ENCODE measurements around the gene RBM33.

The RBM33 gene

DNA sequence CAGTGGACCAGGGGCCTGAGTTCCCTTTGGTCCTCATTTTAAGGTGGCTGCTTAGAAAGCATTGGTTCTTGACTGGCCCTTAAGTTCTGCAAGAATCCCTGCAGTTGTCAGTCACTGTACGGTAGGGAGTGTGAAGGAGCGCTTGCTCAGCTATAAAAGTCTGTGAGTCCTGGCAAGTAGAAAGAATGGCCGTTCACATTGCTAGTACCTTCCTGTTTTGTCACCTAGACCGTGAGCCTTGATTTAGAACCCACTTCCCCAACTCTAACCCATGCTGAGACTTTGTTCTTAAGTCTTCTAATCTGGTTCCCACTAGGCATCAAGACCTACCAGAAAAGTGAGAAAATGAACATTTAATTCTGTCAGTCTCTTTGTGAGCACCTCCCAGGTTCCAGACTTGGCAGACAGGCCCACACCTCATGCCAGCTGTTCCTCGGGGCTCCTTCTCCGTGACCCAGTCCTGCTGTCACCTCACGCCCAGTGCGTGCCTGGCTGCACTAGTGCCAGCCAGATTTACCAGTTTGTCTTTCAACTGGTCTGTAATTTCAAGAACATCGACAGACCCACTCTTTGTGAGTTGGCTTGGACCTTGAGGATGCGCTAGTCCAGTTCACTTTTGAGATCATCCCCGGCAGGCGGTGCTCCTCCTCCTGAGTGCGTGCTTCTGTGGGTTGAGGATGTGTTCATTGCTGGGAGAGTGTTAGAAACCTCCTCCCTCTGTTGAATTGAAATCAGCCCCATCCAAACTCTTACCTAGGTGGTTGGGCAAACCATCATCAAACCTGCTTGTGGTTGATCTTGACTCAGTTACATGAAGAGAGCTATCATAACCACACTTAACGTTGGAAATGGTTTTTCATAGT, 89.4 kb downstream of the RBM33 start:
- Histone ChIP-seq H2BK120ac (ENCODE audit: low read depth, low read length) (no peak overlapping the region), H3K79me1 (ENCODE audit: low read depth, low read length) (peaks cover 7% of the 10 kb centered on the region), H3K9me3 (replicated peaks in 1 of 2; ENCODE audit: control insufficient read depth in 2 of 2, insufficient read depth in 1 of 2, low read depth in 1 of 2, low read length in 2 of 2) (no peaks in the 10 kb centered on the region), H4K91ac (ENCODE audit: low read depth, low read length, poor library complexity) (no peak overlapping the region), H3K4me3 (ENCODE audit: low read length in 2 of 2) (no peak overlapping the region), H3K4me1 (ENCODE audit: control insufficient read depth in 2 of 2, insufficient read depth in 1 of 2, low read depth in 1 of 2, low read length in 2 of 2) (no peaks in the 10 kb centered on the region), H3K18ac (ENCODE audit: low read length) (no peak overlapping the region), H2BK12ac (ENCODE audit: low read length) (no peak overlapping the region), H3K36me3 (replicated peaks in 1 of 2; ENCODE audit: control insufficient read depth in 2 of 2, insufficient read depth in 2 of 2, low read length in 2 of 2) (peaks cover 12 to 84% of the 10 kb centered on the region in 2 donors), H3K4me2 (ENCODE audit: insufficient read depth, low read length, poor library complexity, severe bottlenecking) (no peak overlapping the region), H3K27ac (replicated peaks; ENCODE audit: low read length) (no peak overlapping the region), H2BK15ac (ENCODE audit: low read length) (no peak overlapping the region), H2AFZ (ENCODE audit: low read length) (no peak overlapping the region), H3K14ac (ENCODE audit: low read length) (no peak overlapping the region), H2BK5ac (ENCODE audit: low read length) (no peak overlapping the region), H3K23ac (ENCODE audit: low read depth, low read length, poor library complexity) (no peak overlapping the region), H2AK5ac (ENCODE audit: low read depth, low read length) (no peak overlapping the region), H3K27me3 (ENCODE audit: control insufficient read depth in 3 of 3, insufficient read depth in 3 of 3, low read depth in 1 of 3, low read length in 3 of 3) (no peaks in the 10 kb centered on the region), H3K4ac (ENCODE audit: low read length) (no peak overlapping the region), H3K9ac (ENCODE audit: low read depth, low read length, poor library complexity) (no peak overlapping the region), H4K8ac (ENCODE audit: low read depth, low read length) (no peak overlapping the region)
- DNase-seq (ENCODE audit: low spot score), result no peak
- WGBS, 2 donors (ENCODE audit: extremely low coverage in 2 of 2, insufficient read length in 2 of 2, insufficient replicate concordance in 1 of 2), result no CpG with 5 or more reads among the region's 14 CpGs

DNA sequence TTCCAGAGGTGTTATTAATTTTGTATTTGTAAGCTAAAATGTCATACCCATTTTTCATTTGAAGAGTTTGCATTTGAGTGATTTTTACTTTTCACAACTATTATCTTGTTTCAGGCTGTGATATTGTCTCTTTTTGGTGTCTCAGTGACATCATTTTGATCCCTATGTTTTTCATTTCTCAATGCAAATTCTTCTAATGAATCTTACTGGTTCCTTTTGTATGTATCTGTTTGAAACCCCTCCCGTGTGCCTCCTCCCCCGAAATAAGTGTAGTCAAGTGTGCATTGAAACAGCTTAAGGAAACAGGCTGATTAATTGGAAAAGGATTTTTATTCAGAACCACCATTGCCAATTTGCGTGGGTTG, 90.0 kb downstream of the RBM33 start:
- Histone ChIP-seq H3K4me2 (ENCODE audit: insufficient read depth, low read length, poor library complexity, severe bottlenecking) (no peak overlapping the region), H2AK5ac (ENCODE audit: low read depth, low read length) (no peak overlapping the region), H3K4me3 (ENCODE audit: low read length in 2 of 2) (no peak overlapping the region), H4K8ac (ENCODE audit: low read depth, low read length) (no peak overlapping the region), H3K36me3 (replicated peaks in 1 of 2; ENCODE audit: control insufficient read depth in 2 of 2, insufficient read depth in 2 of 2, low read length in 2 of 2) (peaks cover 15 to 84% of the 10 kb centered on the region in 2 donors), H2BK12ac (ENCODE audit: low read length) (no peak overlapping the region), H2BK5ac (ENCODE audit: low read length) (no peak overlapping the region), H3K9ac (ENCODE audit: low read depth, low read length, poor library complexity) (no peak overlapping the region), H2BK15ac (ENCODE audit: low read length) (no peak overlapping the region), H3K18ac (ENCODE audit: low read length) (no peak overlapping the region), H3K4ac (ENCODE audit: low read length) (no peak overlapping the region), H2AFZ (ENCODE audit: low read length) (no peak overlapping the region), H4K91ac (ENCODE audit: low read depth, low read length, poor library complexity) (no peak overlapping the region), H3K9me3 (replicated peaks in 1 of 2; ENCODE audit: control insufficient read depth in 2 of 2, insufficient read depth in 1 of 2, low read depth in 1 of 2, low read length in 2 of 2) (no peaks in the 10 kb centered on the region), H3K27me3 (ENCODE audit: control insufficient read depth in 3 of 3, insufficient read depth in 3 of 3, low read depth in 1 of 3, low read length in 3 of 3) (no peaks in the 10 kb centered on the region), H2BK120ac (ENCODE audit: low read depth, low read length) (no peak overlapping the region), H3K4me1 (ENCODE audit: control insufficient read depth in 2 of 2, insufficient read depth in 1 of 2, low read depth in 1 of 2, low read length in 2 of 2) (no peaks in the 10 kb centered on the region), H3K14ac (ENCODE audit: low read length) (no peak overlapping the region), H3K23ac (ENCODE audit: low read depth, low read length, poor library complexity) (no peak overlapping the region), H3K79me1 (ENCODE audit: low read depth, low read length) (peaks cover 7% of the 10 kb centered on the region), H3K27ac (replicated peaks; ENCODE audit: low read length) (no peak overlapping the region)
- DNase-seq (ENCODE audit: low spot score), result no peak
- no CpG with 5 or more reads among the region's 3 CpGs for WGBS, 2 donors (ENCODE audit: extremely low coverage in 2 of 2, insufficient read length in 2 of 2, insufficient replicate concordance in 1 of 2)

DNA sequence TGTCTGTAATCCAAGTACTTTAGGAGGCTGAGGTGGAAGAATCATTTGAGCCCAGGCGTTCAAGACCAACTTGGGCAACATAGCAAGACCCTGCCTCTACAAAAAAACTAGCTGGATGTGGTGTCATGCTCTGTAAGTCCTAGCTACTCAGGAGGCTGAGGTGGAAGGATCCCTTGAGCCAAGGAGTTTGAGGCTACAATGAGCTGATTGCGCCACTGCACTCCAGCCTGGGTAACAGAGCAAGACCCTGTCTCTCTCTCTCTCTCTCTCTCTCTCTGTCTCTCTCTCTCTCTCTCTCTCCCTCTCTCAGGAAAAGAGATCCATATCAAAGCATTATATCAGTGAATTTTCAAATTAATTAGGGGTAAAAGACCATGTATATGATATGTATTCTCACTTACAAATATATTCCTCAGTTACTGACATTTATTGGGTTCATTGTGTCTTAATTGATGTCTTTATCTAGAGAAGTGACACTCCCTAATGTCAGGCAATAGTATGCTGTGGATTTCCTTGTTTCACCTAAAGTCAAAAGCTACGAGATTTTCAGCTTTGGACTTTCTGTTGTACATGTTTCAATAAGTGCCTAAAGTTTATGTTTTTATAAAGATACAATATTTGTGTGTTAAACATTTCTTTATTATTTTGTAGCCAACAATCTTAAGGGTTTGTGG, 91.1 kb downstream of the RBM33 start:
- Histone ChIP-seq H2BK120ac (ENCODE audit: low read depth, low read length) (no peak overlapping the region), H2BK5ac (ENCODE audit: low read length) (no peak overlapping the region), H3K9ac (ENCODE audit: low read depth, low read length, poor library complexity) (no peak overlapping the region), H2BK15ac (ENCODE audit: low read length) (no peak overlapping the region), H2AK5ac (ENCODE audit: low read depth, low read length) (no peak overlapping the region), H3K27ac (replicated peaks; ENCODE audit: low read length) (no peak overlapping the region), H3K14ac (ENCODE audit: low read length) (no peak overlapping the region), H3K79me1 (ENCODE audit: low read depth, low read length) (peaks cover 5% of the 10 kb centered on the region), H3K4me2 (ENCODE audit: insufficient read depth, low read length, poor library complexity, severe bottlenecking) (no peak overlapping the region), H3K27me3 (ENCODE audit: control insufficient read depth in 3 of 3, insufficient read depth in 3 of 3, low read depth in 1 of 3, low read length in 3 of 3) (no peaks in the 10 kb centered on the region), H3K9me3 (replicated peaks in 1 of 2; ENCODE audit: control insufficient read depth in 2 of 2, insufficient read depth in 1 of 2, low read depth in 1 of 2, low read length in 2 of 2) (no peaks in the 10 kb centered on the region), H3K4me1 (ENCODE audit: control insufficient read depth in 2 of 2, insufficient read depth in 1 of 2, low read depth in 1 of 2, low read length in 2 of 2) (no peaks in the 10 kb centered on the region), H4K8ac (ENCODE audit: low read depth, low read length) (no peak overlapping the region), H3K18ac (ENCODE audit: low read length) (no peak overlapping the region), H3K36me3 (replicated peaks in 1 of 2; ENCODE audit: control insufficient read depth in 2 of 2, insufficient read depth in 2 of 2, low read length in 2 of 2) (peaks cover 15 to 85% of the 10 kb centered on the region in 2 donors), H3K4ac (ENCODE audit: low read length) (no peak overlapping the region), H3K4me3 (ENCODE audit: low read length in 2 of 2) (no peak overlapping the region), H3K23ac (ENCODE audit: low read depth, low read length, poor library complexity) (no peak overlapping the region), H2BK12ac (ENCODE audit: low read length) (no peak overlapping the region), H2AFZ (ENCODE audit: low read length) (no peak overlapping the region), H4K91ac (ENCODE audit: low read depth, low read length, poor library complexity) (no peak overlapping the region)
- WGBS, 2 donors (ENCODE audit: extremely low coverage in 2 of 2, insufficient read length in 2 of 2, insufficient replicate concordance in 1 of 2), result no CpG with 5 or more reads among the region's 3 CpGs
- no peak for DNase-seq (ENCODE audit: low spot score)

DNA sequence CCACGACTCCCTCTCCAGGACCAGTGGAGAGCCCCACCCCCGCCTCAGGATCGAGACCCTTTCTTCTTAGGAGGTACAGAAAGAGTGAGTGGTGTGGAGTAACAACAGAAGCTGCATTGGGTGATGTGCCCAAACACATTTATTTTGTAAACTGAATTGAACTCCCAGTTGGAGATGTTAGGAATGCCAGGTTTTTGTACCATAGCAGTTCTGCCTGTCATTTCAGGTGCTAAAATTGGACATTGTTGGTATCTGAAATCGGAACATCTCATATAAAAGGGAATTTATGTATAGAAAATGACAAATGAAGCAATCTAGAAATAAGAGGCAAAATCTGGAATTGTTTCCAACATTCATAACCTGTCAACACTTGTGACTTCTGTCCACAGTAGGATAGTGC, 93.1 kb downstream of the RBM33 start:
- Histone ChIP-seq H2AK5ac (ENCODE audit: low read depth, low read length) (no peak overlapping the region), H2BK12ac (ENCODE audit: low read length) (no peak overlapping the region), H3K79me1 (ENCODE audit: low read depth, low read length) (peaks cover 5% of the 10 kb centered on the region), H2BK120ac (ENCODE audit: low read depth, low read length) (no peak overlapping the region), H3K9me3 (replicated peaks in 1 of 2; ENCODE audit: control insufficient read depth in 2 of 2, insufficient read depth in 1 of 2, low read depth in 1 of 2, low read length in 2 of 2) (no peaks in the 10 kb centered on the region), H3K4ac (ENCODE audit: low read length) (no peak overlapping the region), H3K9ac (ENCODE audit: low read depth, low read length, poor library complexity) (no peak overlapping the region), H3K36me3 (replicated peaks in 1 of 2; ENCODE audit: control insufficient read depth in 2 of 2, insufficient read depth in 2 of 2, low read length in 2 of 2) (peaks cover 24 to 90% of the 10 kb centered on the region in 2 donors), H3K4me1 (ENCODE audit: control insufficient read depth in 2 of 2, insufficient read depth in 1 of 2, low read depth in 1 of 2, low read length in 2 of 2) (no peaks in the 10 kb centered on the region), H3K4me2 (ENCODE audit: insufficient read depth, low read length, poor library complexity, severe bottlenecking) (no peak overlapping the region), H3K23ac (ENCODE audit: low read depth, low read length, poor library complexity) (no peak overlapping the region), H3K4me3 (ENCODE audit: low read length in 2 of 2) (no peak overlapping the region), H3K14ac (ENCODE audit: low read length) (no peak overlapping the region), H3K27ac (replicated peaks; ENCODE audit: low read length) (no peak overlapping the region), H2AFZ (ENCODE audit: low read length) (no peak overlapping the region), H2BK15ac (ENCODE audit: low read length) (no peak overlapping the region), H4K8ac (ENCODE audit: low read depth, low read length) (no peak overlapping the region), H4K91ac (ENCODE audit: low read depth, low read length, poor library complexity) (no peak overlapping the region), H2BK5ac (ENCODE audit: low read length) (no peak overlapping the region), H3K27me3 (ENCODE audit: control insufficient read depth in 3 of 3, insufficient read depth in 3 of 3, low read depth in 1 of 3, low read length in 3 of 3) (no peaks in the 10 kb centered on the region), H3K18ac (ENCODE audit: low read length) (no peak overlapping the region)
- WGBS, 2 donors (ENCODE audit: extremely low coverage in 2 of 2, insufficient read length in 2 of 2, insufficient replicate concordance in 1 of 2), result no CpG with 5 or more reads among the region's 4 CpGs
- no peak for DNase-seq (ENCODE audit: low spot score)
